NCI-H1092 treated with DMSO at 0.1 percent for 48 hours (cell line): ENCODE results near the gene SH2B3.
"Not testable (repeated sequence)": the region's sequence is repeated elsewhere in the genome, so short reads cannot be mapped to it uniquely, and the experiment has no call there.

ENCODE experiments used
- DNase-seq: peaks from one replicate; lab custom pipeline; 2025; lab: John Stamatoyannopoulos, UW

The SH2B3 gene

DNA sequence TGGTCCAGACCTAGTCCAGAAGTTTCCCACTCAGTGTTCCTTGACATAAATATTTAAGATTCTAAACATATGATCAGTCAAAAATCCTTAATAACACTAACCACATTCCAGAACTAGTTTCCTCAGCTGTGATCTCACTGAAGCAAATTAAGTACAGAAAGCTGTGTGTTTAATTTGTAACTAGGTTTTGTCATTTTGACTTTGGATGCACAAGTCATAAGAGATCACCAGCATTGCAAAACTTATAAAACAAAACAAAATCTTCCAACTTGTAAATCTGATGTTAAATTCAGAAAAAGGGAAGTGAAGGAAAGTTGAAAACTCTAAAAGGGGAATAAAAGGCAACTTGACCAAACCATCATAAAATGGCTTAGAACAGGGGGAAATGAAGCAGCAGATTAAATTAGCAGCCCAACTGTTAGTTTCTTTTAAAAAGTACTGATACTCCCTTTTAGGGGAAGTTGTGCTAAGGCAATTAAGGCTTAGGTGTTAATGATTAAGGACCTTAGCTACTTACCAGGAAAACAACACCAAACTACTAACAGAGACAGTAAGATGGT lies 56.6 kb downstream of the SH2B3 start:
- DNase-seq: no peak

- peak; percentile 14 for DNase-seq
Observed at GRCh38 chr12:111467092-111467856, 61.6 kb downstream of the SH2B3 start.

- DNase-seq: no peak
Observed at GRCh38 chr12:111467857-111468241, 62.1 kb downstream of the SH2B3 start.

DNA sequence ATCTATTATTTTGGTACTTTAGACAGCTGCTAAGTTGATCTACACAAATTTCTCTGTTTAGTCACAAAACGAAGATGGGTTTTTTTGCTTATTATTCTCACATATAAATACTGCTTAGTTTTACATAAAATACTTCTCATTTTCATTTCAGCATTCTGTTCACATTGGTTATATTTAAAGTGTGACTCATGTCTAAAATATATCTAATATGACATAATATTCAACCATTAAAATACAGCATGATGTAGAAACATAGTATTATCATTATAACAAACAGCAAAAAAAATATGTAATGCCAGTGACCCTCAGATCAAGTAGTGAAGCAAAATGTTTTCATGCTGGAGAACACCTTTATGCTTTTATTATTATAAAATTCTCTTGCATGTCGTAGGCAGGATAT lies 63.7 kb downstream of the SH2B3 start:
- no peak for DNase-seq

DNA sequence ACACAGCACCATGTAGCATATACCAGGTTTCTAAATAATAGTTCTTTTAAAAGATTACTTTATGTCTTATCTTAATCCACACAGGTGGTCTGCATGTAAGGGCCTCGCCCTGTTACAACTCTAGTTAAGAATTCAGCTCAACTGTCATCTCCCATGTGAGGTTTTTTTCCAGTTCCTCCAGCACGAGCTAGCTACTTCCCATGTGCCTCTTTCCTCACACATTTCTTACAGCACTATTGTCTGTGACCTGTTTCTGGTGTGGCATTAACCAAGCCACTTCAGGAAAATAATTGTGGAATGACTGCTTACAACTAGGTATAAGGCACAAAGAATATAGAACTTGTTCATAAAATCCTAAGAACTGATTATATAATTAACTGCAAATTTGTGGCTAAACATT lies 65.5 kb downstream of the SH2B3 start:
- DNase-seq: no peak

DNA sequence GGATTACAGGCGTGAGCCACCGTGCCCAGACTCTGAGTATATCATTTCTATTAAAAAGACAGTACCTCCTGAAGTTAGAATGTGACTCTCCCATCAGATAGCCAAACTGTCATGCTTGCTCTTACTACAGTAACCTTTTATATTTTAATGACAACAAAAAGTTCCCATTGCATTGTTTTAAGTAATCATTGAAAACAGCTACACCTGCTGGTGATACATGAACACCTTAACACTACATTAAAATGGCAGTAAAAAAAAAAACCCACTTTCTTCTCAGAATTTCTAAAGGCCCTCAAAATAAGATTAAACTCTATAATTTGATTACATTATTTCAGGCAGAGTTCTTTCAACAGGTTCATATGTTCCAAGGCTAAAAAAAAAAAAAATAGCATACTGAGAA lies 76.7 kb downstream of the SH2B3 start:
- DNase-seq: no peak

DNA sequence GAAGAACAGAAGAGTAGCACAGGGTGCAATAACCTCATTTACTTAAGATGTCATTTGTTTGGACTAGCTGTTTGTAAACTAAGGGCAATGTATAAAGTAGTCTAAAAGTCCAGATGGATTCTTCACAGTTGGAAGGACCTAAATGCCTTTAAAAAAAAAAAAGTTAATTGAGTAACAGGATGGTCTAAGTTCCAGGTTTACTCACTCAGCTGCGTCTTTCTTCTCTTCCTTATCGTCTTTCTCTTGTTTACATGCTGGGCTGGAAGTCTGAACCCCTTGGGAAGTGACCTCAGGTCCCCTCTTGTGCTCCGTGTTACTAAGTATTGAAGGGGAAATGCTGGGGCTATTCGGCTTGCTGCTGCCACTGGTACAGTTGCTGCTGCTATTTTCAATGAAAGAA lies 82.5 kb downstream of the SH2B3 start:
- DNase-seq: no peak

GRCh38 chr12:111488798-111489197 lies 83.1 kb downstream of the SH2B3 start:
- no peak for DNase-seq

GRCh38 chr12:111492979-111493378 lies 87.3 kb downstream of the SH2B3 start:
- DNase-seq: not testable (repeated sequence)

DNA sequence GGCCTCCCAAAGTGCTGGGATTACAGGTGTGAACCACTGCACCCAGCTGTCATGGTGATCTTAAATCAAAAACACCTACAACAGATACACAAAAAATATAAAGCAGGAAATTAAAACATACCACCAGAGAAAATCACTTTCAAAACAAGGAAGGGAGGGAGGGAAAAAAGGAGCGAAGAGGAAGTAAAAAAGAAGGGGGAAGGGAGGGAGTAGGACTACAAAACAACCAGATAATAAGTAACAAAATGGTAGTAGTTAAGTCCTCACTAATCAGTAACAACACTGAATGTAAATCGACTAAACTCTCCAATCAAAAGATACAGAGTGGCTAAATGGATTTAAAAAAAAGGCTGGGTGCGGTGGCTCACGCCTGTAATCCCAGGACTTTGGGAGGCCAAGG lies 89.0 kb downstream of the SH2B3 start:
- DNase-seq: no peak
